ENCODE measurements around the gene IFT25.

GRCh38 chr1:53968125-53968513 is 22.6 kb upstream of the IFT25 start:
- TF ChIP-seq CTCF (IDR thresholded peaks at IDR 0.05; ENCODE audit: insufficient read depth, low read depth, low read length), result no peak
- no peak for TF ChIP-seq EZH2 (IDR thresholded peaks at IDR 0.05; ENCODE audit: insufficient read depth, low read length)

Data from astrocyte (in vitro differentiated cells and primary cell).